Fibroblast of lung (primary cell): ENCODE data around the gene PLEKHM1. TPM values are rescaled to one million over a fixed set of nuclear protein-coding genes. Genes with fewer than 3 reads are reported as not detected.
A peak's percentile ranks its signal among the peaks of the same experiment; 100 is the strongest.

ENCODE experiments used
- DNase-seq, 2 donors: peaks; one replicate each; pipeline versions ENCODE4 v3.0.0 to v3.0.0-alpha.2; 2010; ENCODE audit warnings: low read depth in 2 of 2
- H2AFZ ChIP-seq: 2 replicates; pipeline ENCODE4 v1.5.1; 2012; ENCODE audit warnings: low read length, control low read depth, inconsistent platforms
- H3K27ac ChIP-seq: 2 replicates; pipeline ENCODE4 v1.5.1; 2011; ENCODE audit warnings: low read length, control low read depth; ENCODE audit not compliant: insufficient read depth
- H3K27me3 ChIP-seq: 2 replicates; pipeline ENCODE4 v1.5.1; 2011; ENCODE audit warnings: mild to moderate bottlenecking, low read length; ENCODE audit not compliant: control insufficient read depth, insufficient read depth
- H3K36me3 ChIP-seq: 2 replicates; pipeline ENCODE4 v1.5.1; 2011; ENCODE audit warnings: low read length; ENCODE audit not compliant: control insufficient read depth, insufficient read depth
- H3K4me1 ChIP-seq: 2 replicates; pipeline ENCODE4 v1.5.1; 2011; ENCODE audit warnings: low read length; ENCODE audit not compliant: control insufficient read depth, insufficient read depth; ENCODE audit errors: extremely low read depth
- H3K4me2 ChIP-seq: 2 replicates; pipeline ENCODE4 v1.5.1; 2011; ENCODE audit warnings: low read length, control low read depth; ENCODE audit not compliant: insufficient read depth; ENCODE audit errors: extremely low read depth
- H3K4me3 ChIP-seq, 4 experiments: fragments of 200-600 bp in 1 of 4; sonication (generic) in 1 of 4; replicated peaks in 1 of 4; 2 replicates each; pipeline ENCODE4 v1.5.1; 2011 to 2016; ENCODE audit warnings: low read length in 4 of 4, low read depth in 3 of 4, mild to moderate bottlenecking in 3 of 4, control low read depth in 2 of 4, inconsistent platforms in 1 of 4, mixed read lengths in 1 of 4; ENCODE audit not compliant: insufficient read depth in 1 of 4; ENCODE audit errors: control extremely low read depth in 1 of 4
- H3K79me2 ChIP-seq: 2 replicates; pipeline ENCODE4 v1.5.1; 2012; ENCODE audit warnings: mild to moderate bottlenecking, low read length, inconsistent platforms; ENCODE audit not compliant: control insufficient read depth, insufficient read depth
- H3K9ac ChIP-seq: 2 replicates; pipeline ENCODE4 v1.5.1; 2011; ENCODE audit warnings: mild to moderate bottlenecking, low read length, control low read depth; ENCODE audit not compliant: insufficient read depth
- H3K9me3 ChIP-seq: 2 replicates; pipeline ENCODE4 v1.5.1; 2012; ENCODE audit warnings: low read depth, low read length; ENCODE audit not compliant: control insufficient read depth, insufficient read depth
- H4K20me1 ChIP-seq: 2 replicates; pipeline ENCODE4 v1.5.1; 2011; ENCODE audit warnings: low read length; ENCODE audit not compliant: control insufficient read depth, insufficient read depth; ENCODE audit errors: extremely low read depth
- CTCF ChIP-seq, 2 donors: IDR thresholded peaks in 1 of 2; conservative IDR thresholded peaks in 1 of 2; 1 replicate in 1 of 2; 2 replicates in 1 of 2; pipeline ENCODE4 v1.5.1; 2011 to 2012; ENCODE audit warnings: low read length in 2 of 2, control low read depth in 1 of 2, inconsistent platforms in 1 of 2, low read depth in 1 of 2, mild to moderate bottlenecking in 1 of 2
- EZH2 ChIP-seq: IDR thresholded peaks from 2 replicates; pipeline ENCODE4 v1.5.1; 2012; ENCODE audit warnings: low read length, control low read depth, mild to moderate bottlenecking; ENCODE audit errors: missing control alignments
- polyA plus RNA-seq, 2 donors: library from polyadenylated mRNA; depleted of rRNA in 1 of 2; stranded (reverse) in 1 of 2; unstranded in 1 of 2; fragments of >200 nt; gene quantifications; 2 replicates each; pipeline ENCODE4 v1.2.1, GENCODE V29; 2011 to 2012; ENCODE audit warnings: missing spikeins in 1 of 2
- total RNA-seq: library from RNA; depleted of rRNA; stranded (reverse); fragments of >200 nt; gene quantifications from 2 replicates; pipeline ENCODE4 v1.2.1, GENCODE V29; 2014

Gene PLEKHM1
- total and polyA plus RNA-seq, 2 donors (not counting 1 experiment from before 2014, with no cell fraction given), result 15.8 to 27.9 TPM

DNA sequence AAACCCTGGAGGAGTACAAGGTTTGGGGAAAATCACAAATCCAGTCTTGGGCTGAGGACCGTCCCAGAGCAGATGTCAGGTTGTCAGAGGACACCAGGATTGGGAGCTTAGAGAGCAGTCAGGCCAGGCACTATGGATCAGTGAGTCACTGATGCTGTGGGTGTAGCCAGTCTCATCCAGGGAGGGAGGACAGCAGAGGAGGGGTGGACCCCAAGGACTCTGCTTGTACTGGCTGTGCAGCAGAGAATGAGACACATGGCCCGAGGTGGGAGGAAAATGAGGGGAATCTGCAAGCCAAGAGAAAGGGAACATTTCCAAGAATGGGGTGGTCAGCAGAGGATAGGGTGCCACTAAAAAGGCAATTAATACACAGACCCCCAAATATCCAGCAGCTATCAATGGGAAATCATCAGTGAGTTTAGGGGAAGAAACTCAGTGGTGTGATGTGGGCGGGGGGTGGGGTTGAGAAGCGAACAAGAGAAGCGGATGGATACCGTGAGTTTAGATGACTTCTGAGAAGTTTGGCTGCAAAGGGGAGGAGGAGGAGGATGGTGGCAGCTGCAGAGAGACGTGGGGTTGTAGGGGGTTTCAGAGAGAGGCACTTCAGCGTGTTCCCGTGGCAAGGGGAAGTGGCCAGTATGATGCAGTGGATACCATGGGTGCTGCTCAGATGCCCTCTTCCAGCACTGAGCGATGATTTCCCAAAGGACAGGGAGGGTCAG is 101.8 kb downstream of the PLEKHM1 start:
- no peak overlapping the region for H2AFZ ChIP-seq
- DNase-seq, result peak; percentile 26 to 46
- H3K4me3 ChIP-seq, result no peak overlapping the region

GRCh38 chr17:45387739-45388138 is 102.8 kb downstream of the PLEKHM1 start:
- no peak for DNase-seq
- Histone ChIP-seq H2AFZ (no peak overlapping the region), H3K4me1 (no peaks in the 10 kb centered on the region), H3K4me2 (no peak overlapping the region), H3K27ac (no peak overlapping the region), H4K20me1 (no peaks in the 10 kb centered on the region), H3K9me3 (no peaks in the 10 kb centered on the region), H3K27me3 (peaks cover 8% of the 10 kb centered on the region), H3K9ac (no peak overlapping the region), H3K36me3 (no peaks in the 10 kb centered on the region), H3K4me3 (no peak overlapping the region), H3K79me2 (no peaks in the 10 kb centered on the region)
- TF ChIP-seq CTCF (conservative IDR thresholded peaks at IDR 0.05 in 1 of 2, IDR thresholded peaks at IDR 0.05 in 1 of 2; ENCODE audit: low read depth in 1 of 2, low read length in 2 of 2) (no peak), EZH2 (no peak)

More for the DNA sequence above, 101.8 kb downstream of the PLEKHM1 start:
- Histone ChIP-seq H3K79me2 (no peaks in the 10 kb centered on the region), H3K9me3 (no peaks in the 10 kb centered on the region), H3K27me3 (peaks cover 8% of the 10 kb centered on the region), H4K20me1 (no peaks in the 10 kb centered on the region), H3K27ac (no peak overlapping the region), H3K4me2 (no peak overlapping the region), H3K4me1 (no peaks in the 10 kb centered on the region), H3K36me3 (no peaks in the 10 kb centered on the region), H3K9ac (no peak overlapping the region)
- TF ChIP-seq CTCF (conservative IDR thresholded peaks at IDR 0.05 in 1 of 2, IDR thresholded peaks at IDR 0.05 in 1 of 2; ENCODE audit: low read depth in 1 of 2, low read length in 2 of 2), result no peak
- TF ChIP-seq EZH2, result no peak

DNA sequence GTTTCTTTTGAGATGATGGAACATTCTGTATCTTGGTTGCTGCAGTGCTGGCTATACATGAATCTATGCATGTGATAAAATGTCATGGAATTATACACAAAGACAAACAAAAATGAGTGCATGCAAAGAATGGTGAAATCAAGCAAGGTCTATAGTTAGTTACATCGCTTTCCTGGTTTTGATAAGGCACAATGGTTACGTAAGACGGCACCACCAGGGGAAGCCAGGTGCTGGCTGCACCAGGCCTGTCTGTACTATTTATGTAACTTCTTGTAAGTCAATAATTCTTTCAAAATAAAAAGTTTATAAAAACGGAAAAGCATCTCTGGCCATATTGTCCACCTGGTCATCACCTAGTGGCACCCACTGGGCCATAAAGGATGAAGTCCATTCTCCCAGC is 104.3 kb downstream of the PLEKHM1 start:
- Histone ChIP-seq H3K9ac (no peak overlapping the region), H4K20me1 (no peaks in the 10 kb centered on the region), H2AFZ (no peak overlapping the region), H3K4me1 (no peaks in the 10 kb centered on the region), H3K27me3 (peaks cover 6% of the 10 kb centered on the region), H3K36me3 (no peaks in the 10 kb centered on the region), H3K9me3 (no peaks in the 10 kb centered on the region), H3K79me2 (no peaks in the 10 kb centered on the region), H3K27ac (no peak overlapping the region), H3K4me2 (no peak overlapping the region), H3K4me3 (no peak overlapping the region)
- DNase-seq, result no peak
- no peak for TF ChIP-seq EZH2
- no peak for TF ChIP-seq CTCF (conservative IDR thresholded peaks at IDR 0.05 in 1 of 2, IDR thresholded peaks at IDR 0.05 in 1 of 2; ENCODE audit: low read depth in 1 of 2, low read length in 2 of 2)

Other genes starting within 250 kb of the PLEKHM1 start
- gene SPATA32, start 228.6 kb downstream of the PLEKHM1 start, total RNA-seq, result not detected in 2 replicates
- not detected in 2 replicates for gene SPATA32, start 228.6 kb downstream of the PLEKHM1 start, polyA plus RNA-seq
- gene MAP3K14, start 173.7 kb downstream of the PLEKHM1 start, total RNA-seq, result 3.6 TPM in 2 replicates
- 3.9 and 5.2 TPM in 2 replicates for gene MAP3K14, start 173.7 kb downstream of the PLEKHM1 start, polyA plus RNA-seq
- gene ARHGAP27, start 57.9 kb downstream of the PLEKHM1 start, total RNA-seq, result 1.5 and 3.3 TPM in 2 replicates
- 0.57 and 0.95 TPM in 2 replicates for gene ARHGAP27, start 57.9 kb downstream of the PLEKHM1 start, polyA plus RNA-seq